ENCODE measurements around the gene NSMF.

The NSMF gene

GRCh38 chr9:137430723-137431415, 28.3 kb downstream of the NSMF start:
- TF ChIP-seq, protein P1, sequence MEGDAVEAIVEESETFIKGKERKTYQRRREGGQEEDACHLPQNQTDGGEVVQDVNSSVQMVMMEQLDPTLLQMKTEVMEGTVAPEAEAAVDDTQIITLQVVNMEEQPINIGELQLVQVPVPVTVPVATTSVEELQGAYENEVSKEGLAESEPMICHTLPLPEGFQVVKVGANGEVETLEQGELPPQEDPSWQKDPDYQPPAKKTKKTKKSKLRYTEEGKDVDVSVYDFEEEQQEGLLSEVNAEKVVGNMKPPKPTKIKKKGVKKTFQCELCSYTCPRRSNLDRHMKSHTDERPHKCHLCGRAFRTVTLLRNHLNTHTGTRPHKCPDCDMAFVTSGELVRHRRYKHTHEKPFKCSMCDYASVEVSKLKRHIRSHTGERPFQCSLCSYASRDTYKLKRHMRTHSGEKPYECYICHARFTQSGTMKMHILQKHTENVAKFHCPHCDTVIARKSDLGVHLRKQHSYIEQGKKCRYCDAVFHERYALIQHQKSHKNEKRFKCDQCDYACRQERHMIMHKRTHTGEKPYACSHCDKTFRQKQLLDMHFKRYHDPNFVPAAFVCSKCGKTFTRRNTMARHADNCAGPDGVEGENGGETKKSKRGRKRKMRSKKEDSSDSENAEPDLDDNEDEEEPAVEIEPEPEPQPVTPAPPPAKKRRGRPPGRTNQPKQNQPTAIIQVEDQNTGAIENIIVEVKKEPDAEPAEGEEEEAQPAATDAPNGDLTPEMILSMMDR (IDR thresholded peaks at IDR 0.05; ENCODE audit: low read depth, low read length): no peak
- H3K4me3 ChIP-seq (ENCODE audit: low read depth, low read length): no peak overlapping the region

- no peak overlapping the region for H3K4me3 ChIP-seq (ENCODE audit: low read depth, low read length)
- TF ChIP-seq, protein P1 (IDR thresholded peaks at IDR 0.05; ENCODE audit: low read depth, low read length): no peak
These were observed 29.0 kb downstream of the NSMF start for GRCh38 chr9:137429974-137430722.

DNA sequence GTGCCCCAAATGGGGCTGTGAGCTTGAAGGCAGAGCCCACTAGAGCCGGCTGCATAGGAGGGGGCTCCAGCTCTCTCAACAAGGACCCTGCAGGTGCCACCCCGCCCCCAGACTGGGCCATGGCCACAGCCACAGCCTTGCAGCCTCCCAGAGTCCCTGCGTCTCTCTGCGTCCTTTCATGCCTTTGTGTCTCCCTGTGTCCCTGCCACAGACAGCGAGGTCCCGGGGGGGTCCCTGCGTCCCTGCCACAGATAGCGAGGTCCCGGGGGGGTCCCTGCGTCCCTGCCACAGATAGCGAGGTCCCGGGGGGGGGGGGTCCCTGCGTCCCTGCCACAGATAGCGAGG, 29.6 kb downstream of the NSMF start:
- TF ChIP-seq, protein P1 (IDR thresholded peaks at IDR 0.05; ENCODE audit: low read depth, low read length): no peak
- H3K4me3 ChIP-seq (ENCODE audit: low read depth, low read length): no peak overlapping the region

DNA sequence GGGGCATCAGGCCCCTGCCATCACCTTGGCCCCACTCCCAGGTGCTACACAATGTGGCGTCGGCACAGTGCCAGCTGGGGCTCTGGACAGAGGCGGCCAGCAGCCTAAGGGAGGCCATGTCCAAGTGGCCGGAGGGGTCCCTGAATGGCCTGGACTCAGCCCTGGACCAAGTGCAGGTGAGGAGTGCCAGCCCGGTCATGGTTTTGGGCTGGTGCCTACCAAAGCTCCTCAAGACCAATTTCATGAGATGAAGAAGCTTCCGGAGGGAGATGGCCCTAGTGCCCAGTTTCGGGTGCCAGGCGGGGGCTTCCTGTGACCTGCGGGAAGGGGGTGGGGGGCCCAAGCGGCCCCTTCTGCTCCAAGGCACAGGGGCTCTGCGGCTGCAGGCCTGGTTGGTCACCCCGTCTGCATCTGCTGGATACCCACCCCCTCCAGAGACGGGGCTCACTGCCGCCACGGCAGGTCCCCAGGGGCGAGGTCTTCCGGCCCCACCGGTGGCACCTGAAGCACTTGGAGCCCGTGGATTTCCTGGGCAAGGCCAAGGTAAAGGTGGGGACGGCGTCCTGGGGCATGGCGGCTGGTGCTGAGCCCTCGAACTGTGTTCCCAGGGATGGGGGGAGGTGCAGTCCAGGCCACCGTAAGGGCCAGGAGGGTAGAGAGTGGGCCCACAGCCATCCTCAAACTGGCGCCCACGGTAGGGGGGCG, 30.1 kb downstream of the NSMF start:
- TF ChIP-seq, protein P1 (IDR thresholded peaks at IDR 0.05; ENCODE audit: low read depth, low read length): no peak
- no peak overlapping the region for H3K4me3 ChIP-seq (ENCODE audit: low read depth, low read length)

- TF ChIP-seq, protein P1 (IDR thresholded peaks at IDR 0.05; ENCODE audit: low read depth, low read length): no peak
- no peak overlapping the region for H3K4me3 ChIP-seq (ENCODE audit: low read depth, low read length)
These were observed 30.9 kb downstream of the NSMF start for GRCh38 chr9:137428311-137428630.

DNA sequence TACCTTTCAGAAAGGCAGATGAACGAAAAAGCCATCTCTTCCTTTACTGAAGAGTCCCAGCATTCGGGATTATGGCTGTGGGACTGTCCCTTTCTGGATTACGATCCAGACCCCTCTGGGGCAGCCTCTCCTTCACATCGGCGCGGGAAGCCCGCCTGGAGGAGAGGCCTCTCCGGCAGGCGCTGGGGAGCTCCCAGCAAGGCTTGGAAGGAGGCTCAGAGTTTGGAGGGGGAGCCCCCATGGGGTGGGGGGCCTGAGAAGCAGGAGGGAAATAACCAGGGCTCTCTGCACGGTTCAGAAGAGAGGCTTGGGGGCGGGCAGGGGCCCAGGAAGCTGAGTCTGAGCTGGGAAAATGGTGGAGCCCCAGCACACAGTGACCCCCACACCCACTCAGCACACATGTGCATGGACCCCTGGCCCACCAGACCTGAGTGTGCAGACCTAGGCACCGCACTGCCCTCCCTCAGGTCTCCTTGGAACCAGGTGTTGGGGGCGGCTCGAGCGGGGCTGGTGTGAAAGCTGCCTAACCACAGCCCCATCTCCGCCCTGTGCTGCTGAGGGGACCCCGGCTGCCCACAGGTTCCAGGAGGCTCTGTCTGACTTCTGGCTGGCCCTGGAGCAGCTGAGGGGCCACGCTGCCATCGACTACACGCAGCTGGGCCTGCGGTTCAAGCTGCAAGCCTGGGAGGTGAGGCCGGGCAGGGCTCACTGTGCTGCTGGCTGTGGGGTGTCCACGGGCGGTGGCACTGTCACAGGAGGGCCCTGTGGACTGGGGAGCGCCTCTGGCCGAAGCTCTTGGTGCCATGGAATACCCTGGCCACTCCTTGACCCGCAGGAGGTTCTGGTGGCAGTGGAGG, 31.5 kb downstream of the NSMF start:
- TF ChIP-seq, protein P1 (IDR thresholded peaks at IDR 0.05; ENCODE audit: low read depth, low read length): no peak
- H3K4me3 ChIP-seq (ENCODE audit: low read depth, low read length): no peak overlapping the region

Data from WI38 (cell line).